ENCODE data around the gene ANKS3.
"Not testable (repeated sequence)": the region's sequence is repeated elsewhere in the genome, so short reads cannot be mapped to it uniquely, and the experiment has no call there.

Gene ANKS3

GRCh38 chr16:4656695-4657686 is 77.1 kb downstream of the ANKS3 start:
- Mint-ChIP-seq H3K4me3 (no peak overlapping the region), H3K27me3 (no peaks in the 10 kb centered on the region), H3K9me3 (no peaks in the 10 kb centered on the region), H3K36me3 (ENCODE audit: insufficient read depth) (peaks cover 23% of the 10 kb centered on the region), H3K4me1 (peaks cover 16% of the 10 kb centered on the region), H3K27ac (ENCODE audit: low read depth) (no peak overlapping the region)
- DNase-seq (ENCODE audit: low spot score in 2 of 2): no peak
- ATAC-seq (replicated peaks; ENCODE audit: extremely low read depth, poor library complexity, severe bottlenecking): no peak

DNA sequence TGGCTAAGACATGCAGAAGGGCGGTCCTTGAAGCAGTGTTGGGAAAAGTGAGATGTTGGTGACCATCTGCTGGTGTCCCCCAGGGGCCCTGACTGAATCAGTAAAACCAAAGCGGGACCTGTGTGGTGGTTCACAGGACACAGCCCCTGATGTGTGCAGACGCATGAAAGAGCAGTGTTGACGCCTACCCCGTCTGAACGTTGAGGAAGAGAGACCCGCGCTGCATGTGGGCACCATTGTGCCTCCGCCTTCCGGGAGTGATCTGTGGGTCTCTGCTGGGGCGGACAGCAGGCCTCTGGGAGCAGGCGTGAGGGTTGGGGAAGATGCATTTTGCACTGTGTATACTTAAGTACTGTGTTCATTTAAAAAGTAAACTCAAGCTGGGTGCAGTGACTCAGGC is 77.8 kb downstream of the ANKS3 start:
- Mint-ChIP-seq H3K36me3 (ENCODE audit: insufficient read depth) (peaks cover 26% of the 10 kb centered on the region), H3K27ac (ENCODE audit: low read depth) (no peak overlapping the region), H3K27me3 (no peaks in the 10 kb centered on the region), H3K4me3 (no peak overlapping the region), H3K9me3 (no peaks in the 10 kb centered on the region), H3K4me1 (peaks cover 17% of the 10 kb centered on the region)
- ATAC-seq (replicated peaks; ENCODE audit: extremely low read depth, poor library complexity, severe bottlenecking) (no peak), DNase-seq (ENCODE audit: low spot score in 2 of 2) (no peak)

DNA sequence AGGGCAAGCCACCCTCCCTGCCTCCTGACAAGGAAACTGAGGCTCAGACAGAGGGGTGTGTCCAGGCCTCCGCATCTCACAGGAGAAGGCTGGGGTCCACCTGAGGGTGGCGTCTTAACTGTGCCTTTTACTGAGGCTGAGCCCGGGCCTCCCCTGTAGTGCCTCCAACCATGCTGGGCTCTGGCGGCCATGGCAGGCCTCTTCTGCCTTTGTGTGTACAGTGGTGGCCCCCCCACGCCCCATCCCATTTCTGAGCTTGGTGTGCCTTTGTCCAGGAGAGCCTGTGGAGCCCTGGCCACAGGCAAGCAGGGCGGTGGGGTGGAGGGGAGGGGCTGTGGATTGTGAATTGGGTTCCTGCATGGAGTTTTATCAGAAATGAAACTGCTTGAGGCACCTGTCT is 78.3 kb downstream of the ANKS3 start:
- peaks cover 17% of the 10 kb centered on the region for H3K4me1 Mint-ChIP-seq
- H3K9me3 Mint-ChIP-seq: no peaks in the 10 kb centered on the region

DNA sequence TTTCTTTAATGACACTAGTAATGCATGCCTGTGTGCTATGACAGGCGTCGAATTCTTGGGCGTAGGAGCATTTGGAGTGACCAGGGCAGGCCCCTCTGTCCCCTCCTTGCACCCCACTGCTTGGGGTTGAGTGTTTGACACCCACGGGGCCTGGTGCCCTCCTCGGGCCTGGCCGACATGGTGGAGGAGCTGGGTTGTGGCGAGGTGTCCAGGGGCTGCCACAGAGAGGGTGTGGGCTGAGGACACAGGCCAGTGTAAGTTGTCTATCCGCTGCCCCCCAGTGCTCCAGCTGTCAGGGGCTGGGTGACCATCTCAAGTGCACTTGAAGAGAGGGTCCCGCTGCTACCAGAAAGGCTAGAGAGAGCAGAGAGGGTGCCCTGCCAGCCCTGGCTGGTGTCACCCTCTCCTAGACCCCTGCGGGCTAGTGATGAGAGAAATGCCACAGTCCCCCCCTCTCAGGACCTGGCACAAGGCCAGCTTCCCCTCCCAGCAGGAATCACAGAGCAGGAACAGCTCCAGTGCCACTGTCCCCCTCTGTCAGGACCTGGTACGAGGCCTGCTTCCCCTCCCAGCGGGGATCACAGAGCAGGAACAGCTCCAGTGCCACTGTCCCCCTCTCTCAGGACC is 79.0 kb downstream of the ANKS3 start:
- no peak for DNase-seq (ENCODE audit: low spot score in 2 of 2)
- Mint-ChIP-seq H3K27ac (ENCODE audit: low read depth) (no peak overlapping the region), H3K36me3 (ENCODE audit: insufficient read depth) (peaks cover 32% of the 10 kb centered on the region), H3K27me3 (no peaks in the 10 kb centered on the region), H3K9me3 (no peaks in the 10 kb centered on the region), H3K4me3 (no peak overlapping the region), H3K4me1 (peaks cover 18% of the 10 kb centered on the region)
- no peak for ATAC-seq (replicated peaks; ENCODE audit: extremely low read depth, poor library complexity, severe bottlenecking)

More for the DNA sequence above, 78.3 kb downstream of the ANKS3 start:
- no peak for ATAC-seq (replicated peaks; ENCODE audit: extremely low read depth, poor library complexity, severe bottlenecking)
- Mint-ChIP-seq H3K4me3 (no peak overlapping the region), H3K36me3 (ENCODE audit: insufficient read depth) (peaks cover 27% of the 10 kb centered on the region), H3K27ac (ENCODE audit: low read depth) (no peak overlapping the region), H3K27me3 (no peaks in the 10 kb centered on the region)
- no peak for DNase-seq (ENCODE audit: low spot score in 2 of 2)

GRCh38 chr16:4654011-4654963 is 79.8 kb downstream of the ANKS3 start:
- peaks cover 16% of the 10 kb centered on the region for H3K4me1 Mint-ChIP-seq
- H3K9me3 Mint-ChIP-seq: no peaks in the 10 kb centered on the region
- DNase-seq (ENCODE audit: low spot score in 2 of 2): no peak
- peaks cover 36% of the 10 kb centered on the region for H3K36me3 Mint-ChIP-seq (ENCODE audit: insufficient read depth)
- no peak for ATAC-seq (replicated peaks; ENCODE audit: extremely low read depth, poor library complexity, severe bottlenecking)
- no peaks in the 10 kb centered on the region for H3K27me3 Mint-ChIP-seq
- H3K27ac Mint-ChIP-seq (ENCODE audit: low read depth): no peak overlapping the region
- H3K4me3 Mint-ChIP-seq: no peak overlapping the region

DNA sequence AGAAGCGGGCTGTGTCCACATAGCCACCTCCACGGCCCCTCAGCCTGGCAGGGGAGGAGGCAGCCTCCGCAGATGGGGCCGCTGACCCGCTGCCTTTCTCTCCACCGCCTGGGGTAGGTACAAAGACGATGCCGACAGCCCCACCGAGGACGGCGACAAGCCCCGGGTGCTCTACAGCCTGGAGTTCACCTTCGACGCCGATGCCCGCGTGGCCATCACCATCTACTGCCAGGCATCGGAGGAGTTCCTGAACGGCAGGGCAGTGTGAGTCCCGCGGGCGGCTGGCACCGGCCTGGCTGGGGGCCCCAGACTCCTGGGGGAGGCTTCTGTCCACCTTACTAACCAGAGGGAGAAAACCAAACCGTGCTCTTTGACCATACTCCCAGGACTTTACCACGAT is 81.5 kb downstream of the ANKS3 start:
- H3K9me3 Mint-ChIP-seq: no peaks in the 10 kb centered on the region
- no peaks in the 10 kb centered on the region for H3K27me3 Mint-ChIP-seq
- no peak for ATAC-seq (replicated peaks; ENCODE audit: extremely low read depth, poor library complexity, severe bottlenecking)
- no peak for DNase-seq (ENCODE audit: low spot score in 2 of 2)
- peaks cover 38% of the 10 kb centered on the region for H3K36me3 Mint-ChIP-seq (ENCODE audit: insufficient read depth)
- H3K27ac Mint-ChIP-seq (ENCODE audit: low read depth): no peak overlapping the region
- H3K4me3 Mint-ChIP-seq: no peak overlapping the region
- peaks cover 23% of the 10 kb centered on the region for H3K4me1 Mint-ChIP-seq

DNA sequence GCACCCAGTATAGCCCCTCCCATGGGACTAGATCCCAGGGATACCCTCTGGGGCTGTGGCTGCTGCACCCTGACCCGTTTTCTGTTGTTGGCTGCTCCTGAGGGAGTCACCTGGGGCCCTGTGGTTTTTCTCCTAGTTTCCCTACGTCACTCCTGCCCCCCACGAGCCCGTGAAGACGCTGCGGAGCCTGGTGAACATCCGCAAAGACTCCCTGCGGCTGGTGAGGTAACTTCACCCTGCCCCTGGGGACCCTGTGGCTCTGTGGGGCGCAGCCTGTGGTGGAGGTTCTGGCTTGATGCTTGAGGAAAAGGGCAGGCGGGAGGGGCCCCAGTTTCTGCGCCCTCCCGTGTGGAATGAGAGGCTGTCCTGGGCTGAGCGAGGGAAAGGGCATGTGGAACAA is 82.2 kb downstream of the ANKS3 start:
- peaks cover 34% of the 10 kb centered on the region for H3K36me3 Mint-ChIP-seq (ENCODE audit: insufficient read depth)

GRCh38 chr16:4650443-4651074 is 83.5 kb downstream of the ANKS3 start:
- DNase-seq (ENCODE audit: low spot score in 2 of 2): peak; percentile 66 to 67
- not testable (repeated sequence) for H3K4me3 Mint-ChIP-seq, H3K27me3 Mint-ChIP-seq, H3K9me3 Mint-ChIP-seq
- Mint-ChIP-seq H3K27ac (ENCODE audit: low read depth) (peak overlapping the region; percentile 41), H3K4me1 (peaks cover 32% of the 10 kb centered on the region), H3K36me3 (ENCODE audit: insufficient read depth) (peaks cover 32% of the 10 kb centered on the region)
- peak; percentile 60 for ATAC-seq (replicated peaks; ENCODE audit: extremely low read depth, poor library complexity, severe bottlenecking)

More for the DNA sequence above, 82.2 kb downstream of the ANKS3 start:
- H3K27me3 Mint-ChIP-seq: no peaks in the 10 kb centered on the region
- ATAC-seq (replicated peaks; ENCODE audit: extremely low read depth, poor library complexity, severe bottlenecking) (no peak), DNase-seq (ENCODE audit: low spot score in 2 of 2) (no peak)
- no peaks in the 10 kb centered on the region for H3K9me3 Mint-ChIP-seq
- H3K27ac Mint-ChIP-seq (ENCODE audit: low read depth): no peak overlapping the region
- peaks cover 28% of the 10 kb centered on the region for H3K4me1 Mint-ChIP-seq
- no peak overlapping the region for H3K4me3 Mint-ChIP-seq

DNA sequence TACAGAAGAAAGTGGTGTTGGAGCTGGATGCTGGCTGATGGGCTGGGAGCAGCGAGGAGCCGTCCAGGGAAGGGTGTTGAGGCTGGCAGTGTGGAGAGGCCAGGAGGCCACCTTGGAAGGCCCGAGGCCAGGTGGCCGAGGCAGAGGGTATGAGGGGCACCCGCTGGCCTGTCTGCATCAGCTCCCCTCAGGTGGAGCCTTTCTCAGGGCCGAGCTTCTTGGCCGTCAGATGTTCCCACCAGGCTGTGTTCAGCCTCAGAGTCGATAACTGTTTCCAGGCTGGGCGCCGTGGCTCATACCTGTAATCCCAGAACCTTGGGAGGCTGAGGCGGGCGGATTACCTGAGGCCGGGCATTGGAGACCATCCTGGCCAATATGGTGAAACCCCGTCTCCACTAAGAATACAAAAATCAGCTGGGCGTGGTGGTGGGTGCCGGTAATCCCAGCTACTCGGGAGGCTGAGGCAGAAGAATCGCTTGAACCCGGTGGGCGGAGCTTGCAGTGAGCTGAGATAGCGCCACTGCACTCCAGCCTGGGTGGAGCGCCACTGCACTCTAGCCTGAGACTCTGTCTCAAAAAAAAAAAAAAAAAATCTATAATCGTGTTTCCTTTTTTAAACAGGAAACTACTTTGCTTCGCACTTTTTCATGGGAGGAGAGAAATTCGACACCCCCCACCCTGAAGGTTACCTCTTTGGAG is 84.2 kb downstream of the ANKS3 start:
- ATAC-seq (replicated peaks; ENCODE audit: extremely low read depth, poor library complexity, severe bottlenecking) (peak; percentile 44), DNase-seq (ENCODE audit: low spot score in 2 of 2) (no peak)
- Mint-ChIP-seq H3K36me3 (ENCODE audit: insufficient read depth) (peaks cover 31% of the 10 kb centered on the region), H3K27me3 (no peaks in the 10 kb centered on the region), H3K4me3 (no peak overlapping the region), H3K9me3 (no peaks in the 10 kb centered on the region), H3K27ac (ENCODE audit: low read depth) (no peak overlapping the region), H3K4me1 (peaks cover 37% of the 10 kb centered on the region)

DNA sequence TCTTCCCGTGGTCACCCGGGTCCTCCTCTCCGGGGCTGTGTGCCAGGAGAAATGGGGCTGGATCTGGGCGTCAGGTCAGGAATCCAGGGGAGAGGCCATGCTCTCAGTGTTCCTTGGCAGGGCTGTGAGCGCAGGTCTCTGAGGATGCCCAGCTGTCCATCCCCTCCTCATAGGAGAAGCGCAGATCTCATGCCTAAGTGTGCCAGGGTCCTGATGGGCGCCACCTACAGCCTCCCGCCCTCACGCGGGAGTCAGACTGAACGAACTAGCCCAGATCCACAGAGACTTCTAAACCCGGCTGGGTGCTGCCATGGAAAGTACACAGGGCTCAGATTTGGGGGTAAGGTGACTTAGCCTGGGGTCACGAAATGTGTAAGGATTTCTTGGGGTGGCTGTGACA is 85.2 kb downstream of the ANKS3 start:
- peaks cover 30% of the 10 kb centered on the region for H3K36me3 Mint-ChIP-seq (ENCODE audit: insufficient read depth)
- no peak for DNase-seq (ENCODE audit: low spot score in 2 of 2)
- ATAC-seq (replicated peaks; ENCODE audit: extremely low read depth, poor library complexity, severe bottlenecking): no peak
- peaks cover 37% of the 10 kb centered on the region for H3K4me1 Mint-ChIP-seq
- H3K27ac Mint-ChIP-seq (ENCODE audit: low read depth): peak overlapping the region; percentile 82
- peak overlapping the region; percentile 38 for H3K4me3 Mint-ChIP-seq
- no peaks in the 10 kb centered on the region for H3K27me3 Mint-ChIP-seq
- no peaks in the 10 kb centered on the region for H3K9me3 Mint-ChIP-seq

- Mint-ChIP-seq H3K4me3 (no peak overlapping the region), H3K4me1 (peaks cover 37% of the 10 kb centered on the region), H3K9me3 (no peaks in the 10 kb centered on the region), H3K27ac (ENCODE audit: low read depth) (no peak overlapping the region), H3K36me3 (ENCODE audit: insufficient read depth) (peaks cover 30% of the 10 kb centered on the region), H3K27me3 (no peaks in the 10 kb centered on the region)
- DNase-seq (ENCODE audit: low spot score in 2 of 2): no peak
- ATAC-seq (replicated peaks; ENCODE audit: extremely low read depth, poor library complexity, severe bottlenecking): no peak
Measured at GRCh38 chr16:4647644-4647980, 86.5 kb downstream of the ANKS3 start.
